GM12865 (cell line): ENCODE data around the gene TCF19.

ENCODE experiments used
- DNase-seq: peaks from one replicate; pipeline ENCODE4 v3.0.0; 2010; ENCODE audit warnings: low read depth
- H3K4me3 ChIP-seq: 2 replicates; pipeline ENCODE4 v1.5.1; 2011; ENCODE audit warnings: mild to moderate bottlenecking, low read depth, low read length, control low read depth
- CTCF ChIP-seq: IDR thresholded peaks from 2 replicates; pipeline ENCODE4 v1.5.1; 2011; ENCODE audit warnings: low read length, control low read depth, low read depth, inconsistent platforms; ENCODE audit not compliant: insufficient read depth; ENCODE audit errors: missing control alignments

Gene TCF19

GRCh38 chr6:31142361-31142761 is 16.0 kb upstream of the TCF19 start:
- no peak for TF ChIP-seq CTCF
- DNase-seq: no peak
- H3K4me3 ChIP-seq: no peak overlapping the region

- no peak for DNase-seq
- no peak for TF ChIP-seq CTCF
- no peak overlapping the region for H3K4me3 ChIP-seq
Measured at GRCh38 chr6:31143148-31143547, 15.2 kb upstream of the TCF19 start.

GRCh38 chr6:31144296-31144969 is 14.0 kb upstream of the TCF19 start:
- no peak for DNase-seq
- no peak overlapping the region for H3K4me3 ChIP-seq
- TF ChIP-seq CTCF: no peak

GRCh38 chr6:31144970-31145340 is 13.4 kb upstream of the TCF19 start:
- TF ChIP-seq CTCF: no peak
- H3K4me3 ChIP-seq: no peak overlapping the region
- no peak for DNase-seq

GRCh38 chr6:31145386-31145785 is 13.0 kb upstream of the TCF19 start:
- no peak for DNase-seq
- TF ChIP-seq CTCF: no peak
- H3K4me3 ChIP-seq: no peak overlapping the region

- TF ChIP-seq CTCF: no peak
Measured at GRCh38 chr6:31149827-31150447, 8.5 kb upstream of the TCF19 start.

GRCh38 chr6:31152781-31153180 is 5.6 kb upstream of the TCF19 start:
- H3K4me3 ChIP-seq: no peak overlapping the region
- no peak for TF ChIP-seq CTCF
- DNase-seq: no peak

More at GRCh38 chr6:31149827-31150447, 8.5 kb upstream of the TCF19 start:
- no peak for DNase-seq
- H3K4me3 ChIP-seq: no peak overlapping the region
